T-helper 17 cell (primary cell): ENCODE data around the gene CCT8. TPM values are rescaled to one million over a fixed set of nuclear protein-coding genes. Genes with fewer than 3 reads are reported as not detected.
"Not testable (repeated sequence)": the region's sequence is repeated elsewhere in the genome, so short reads cannot be mapped to it uniquely, and the experiment has no call there.

Experiments
- ATAC-seq: fragments of 150-1000 bp; cut with Tn5 transposase; 2 replicates; pipeline ENCODE4 v1.10.0; 2021; ENCODE audit warnings: mild to moderate bottlenecking, moderate library complexity
- DNase-seq, 3 donors: peaks; one replicate each; pipeline versions ENCODE4 v3.0.0 to v3.0.0-alpha.2; 2020 to 2021
- H3K9me3 ChIP-seq: one replicate; pipeline ENCODE4 v1.7.0; 2013; ENCODE audit warnings: low read length, mild to moderate bottlenecking; ENCODE audit not compliant: control insufficient read depth, poor library complexity, severe bottlenecking
- H3K27ac Mint-ChIP-seq: one replicate; pipeline ENCODE4 v1.8.0; 2022; ENCODE audit warnings: mild to moderate bottlenecking, moderate library complexity, mixed read lengths
- H3K27me3 Mint-ChIP-seq: one replicate; pipeline ENCODE4 v1.8.0; 2022; ENCODE audit warnings: mixed read lengths
- H3K36me3 Mint-ChIP-seq: one replicate; pipeline ENCODE4 v1.8.0; 2022; ENCODE audit warnings: low read depth, mixed read lengths
- H3K4me1 Mint-ChIP-seq: one replicate; pipeline ENCODE4 v1.8.0; 2022; ENCODE audit warnings: mild to moderate bottlenecking, mixed read lengths
- H3K4me3 Mint-ChIP-seq: one replicate; pipeline ENCODE4 v1.8.0; 2022; ENCODE audit warnings: mild to moderate bottlenecking, moderate library complexity, mixed read lengths
- total RNA-seq, 4 donors: library from RNA in 2 of 4; stranded (reverse) in 2 of 4; gene quantifications; one replicate each; pipeline ENCODE4 v1.2.3 and lab custom pipeline; 2022 to 2026

The CCT8 gene
- total RNA-seq, 2 donors from 2014 or later, result 90.3 to 109 TPM

GRCh38 chr21:29024474-29025327 is 48.7 kb downstream of the CCT8 start, which contains the start of gene USP16:
Gene USP16 (plus strand): TSS chr21:29024668. CDS start chr21:29027914, 3,246 bp downstream.
- ATAC-seq (peak; percentile 92), DNase-seq (peak; percentile 83 to 91 (median 86))
- H3K27ac Mint-ChIP-seq, result peak within 1 kb of the TSS; percentile 100
- peak within 1 kb of the TSS; percentile 98 for H3K4me3 Mint-ChIP-seq
- H3K9me3 ChIP-seq, result no peaks in the 10 kb centered on the region
- H3K4me1 Mint-ChIP-seq, result peaks cover 30% of the 10 kb centered on the region
- H3K36me3 Mint-ChIP-seq, result peaks cover 3% of the 10 kb centered on the region
- no peaks in the 10 kb centered on the region for H3K27me3 Mint-ChIP-seq

DNA sequence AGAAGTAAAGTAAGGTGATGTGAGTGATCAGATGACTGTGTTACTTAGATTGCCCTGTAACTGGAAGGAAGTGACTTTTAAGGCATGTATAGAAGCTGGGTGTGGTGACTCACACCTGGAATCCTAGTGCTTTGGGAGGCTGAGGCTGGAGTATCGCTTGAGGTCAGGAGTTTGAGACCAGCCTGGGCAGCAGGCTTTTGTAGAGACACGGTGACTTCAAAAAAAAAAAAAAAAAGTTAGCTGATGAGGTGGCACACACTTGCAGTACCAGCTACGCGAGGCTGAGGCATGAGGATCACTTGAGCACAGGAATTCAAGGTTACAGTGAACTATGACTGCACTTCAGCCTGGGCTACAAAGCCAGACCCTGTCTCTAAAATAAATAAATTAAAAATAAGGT is 51.3 kb downstream of the CCT8 start:
- H3K27ac Mint-ChIP-seq, result peak overlapping the region; percentile 100
- H3K4me1 Mint-ChIP-seq, result peaks cover 39% of the 10 kb centered on the region
- H3K4me3 Mint-ChIP-seq, result no peak overlapping the region
- H3K27me3 Mint-ChIP-seq, result no peaks in the 10 kb centered on the region
- ATAC-seq (no peak), DNase-seq (no peak)
- no peaks in the 10 kb centered on the region for H3K9me3 ChIP-seq
- H3K36me3 Mint-ChIP-seq, result peaks cover 6% of the 10 kb centered on the region

DNA sequence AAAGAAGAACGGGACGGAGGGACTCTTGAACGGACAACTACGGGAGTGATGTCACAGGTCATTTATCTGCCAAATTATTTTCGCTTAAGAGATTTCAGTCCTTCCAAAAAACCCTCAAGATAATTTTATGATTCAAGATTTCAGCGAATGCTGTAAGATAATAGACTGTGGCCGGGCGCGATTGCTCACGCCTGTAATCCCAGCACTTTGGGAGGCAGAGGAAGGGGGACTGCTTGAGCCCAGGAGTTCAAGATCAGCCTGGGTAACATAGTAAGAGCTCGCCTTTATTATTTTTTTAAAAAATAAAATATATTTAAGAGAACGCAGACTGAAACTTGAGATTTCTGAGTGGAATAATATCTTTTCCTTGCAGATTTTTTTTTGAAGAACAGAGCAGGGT is 54.9 kb downstream of the CCT8 start:
- ATAC-seq, result peak; percentile 16
- peaks cover 3% of the 10 kb centered on the region for H3K36me3 Mint-ChIP-seq

DNA sequence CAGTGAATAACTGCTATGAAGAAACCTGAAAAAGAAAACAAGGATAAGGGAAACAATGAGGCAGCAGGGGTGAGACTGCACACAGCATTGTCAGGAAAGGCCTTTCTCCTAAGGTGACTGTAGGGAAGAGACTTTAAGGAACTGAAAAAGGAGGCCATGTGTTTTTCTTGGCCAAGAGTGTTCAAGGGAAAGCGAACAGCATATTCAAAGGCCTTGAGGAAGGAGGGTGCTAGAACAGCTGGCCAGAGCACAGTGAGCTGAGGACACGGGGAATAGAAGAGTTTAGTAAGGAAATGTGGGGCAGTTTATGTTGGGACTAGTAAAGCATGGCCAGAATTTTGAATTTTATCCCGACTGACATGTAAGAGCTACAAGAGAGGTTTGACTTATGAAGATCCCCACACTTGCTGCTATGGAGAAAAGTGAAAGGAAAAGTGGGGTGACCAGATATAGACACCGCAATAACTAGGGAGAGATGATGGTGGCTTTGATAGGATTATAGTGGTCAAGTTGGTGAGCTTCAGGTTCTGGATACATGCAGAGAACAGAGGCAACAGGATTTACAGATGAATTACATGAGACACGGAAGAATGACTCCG is 55.7 kb downstream of the CCT8 start:
- Mint-ChIP-seq H3K27me3 (no peaks in the 10 kb centered on the region), H3K4me3 (peak overlapping the region; percentile 89), H3K36me3 (peaks cover 3% of the 10 kb centered on the region), H3K27ac (peak overlapping the region; percentile 95), H3K4me1 (peaks cover 22% of the 10 kb centered on the region)
- DNase-seq, result no peak
- no peaks in the 10 kb centered on the region for H3K9me3 ChIP-seq
- ATAC-seq, result no peak

More for the DNA sequence above, 54.9 kb downstream of the CCT8 start:
- Mint-ChIP-seq H3K27ac (peak overlapping the region; percentile 95), H3K4me1 (peaks cover 22% of the 10 kb centered on the region), H3K4me3 (peak overlapping the region; percentile 89), H3K27me3 (no peaks in the 10 kb centered on the region)
- no peaks in the 10 kb centered on the region for H3K9me3 ChIP-seq
- no peak for DNase-seq

DNA sequence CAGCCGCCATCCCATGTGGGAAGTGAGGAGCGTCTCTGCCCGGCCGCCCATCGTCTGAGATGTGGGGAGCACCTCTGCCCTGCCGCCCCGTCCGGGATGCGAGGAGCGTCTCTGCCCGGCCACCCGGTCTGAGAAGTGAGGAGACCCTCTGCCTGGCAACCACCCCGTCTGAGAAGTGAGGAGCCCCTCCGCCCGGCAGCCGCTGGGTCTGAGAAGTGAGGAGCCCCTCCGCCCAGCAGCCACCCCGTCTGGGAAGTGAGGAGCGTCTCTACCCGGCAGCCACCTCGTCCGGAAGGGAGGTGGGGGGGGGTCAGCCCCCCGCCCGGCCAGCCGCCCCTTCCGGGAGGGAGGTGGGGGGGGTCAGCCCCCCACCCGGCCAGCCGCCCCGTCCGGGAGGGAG is 62.2 kb downstream of the CCT8 start:
- H3K27me3 Mint-ChIP-seq, H3K27ac Mint-ChIP-seq, H3K36me3 Mint-ChIP-seq, DNase-seq, ATAC-seq, H3K4me3 Mint-ChIP-seq, H3K9me3 ChIP-seq, H3K4me1 Mint-ChIP-seq: not testable (repeated sequence)

DNA sequence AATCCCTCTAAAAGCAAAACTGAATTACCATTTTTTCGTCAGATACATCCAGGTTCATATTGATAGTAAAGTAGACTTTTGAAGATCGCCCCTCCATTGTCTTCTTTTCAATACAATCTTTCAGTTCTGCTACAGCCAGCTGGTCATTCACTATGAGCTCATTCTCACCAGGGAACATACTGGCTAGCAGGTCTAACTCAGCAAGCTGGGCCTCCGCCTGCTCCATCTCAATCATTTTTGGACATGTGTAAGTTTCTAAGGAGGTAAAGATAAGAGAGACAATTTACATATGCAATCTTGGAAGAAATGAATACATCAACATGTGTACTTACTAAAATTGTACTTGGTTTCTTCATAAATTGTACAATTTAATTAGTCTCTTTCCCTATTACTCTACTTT is 65.1 kb downstream of the CCT8 start:
- Mint-ChIP-seq H3K36me3 (no peaks in the 10 kb centered on the region), H3K27ac (no peak overlapping the region), H3K4me3 (no peak overlapping the region), H3K4me1 (no peaks in the 10 kb centered on the region), H3K27me3 (no peaks in the 10 kb centered on the region)
- ATAC-seq (no peak), DNase-seq (no peak)
- no peaks in the 10 kb centered on the region for H3K9me3 ChIP-seq

- ATAC-seq (no peak), DNase-seq (no peak)
- H3K4me3 Mint-ChIP-seq, result no peak overlapping the region
- no peaks in the 10 kb centered on the region for H3K36me3 Mint-ChIP-seq
- H3K4me1 Mint-ChIP-seq, result peaks cover under 1% of the 10 kb centered on the region
- H3K27ac Mint-ChIP-seq, result no peak overlapping the region
- no peaks in the 10 kb centered on the region for H3K27me3 Mint-ChIP-seq
- H3K9me3 ChIP-seq, result no peaks in the 10 kb centered on the region
Measured at GRCh38 chr21:29007810-29008209, 65.6 kb downstream of the CCT8 start.

DNA sequence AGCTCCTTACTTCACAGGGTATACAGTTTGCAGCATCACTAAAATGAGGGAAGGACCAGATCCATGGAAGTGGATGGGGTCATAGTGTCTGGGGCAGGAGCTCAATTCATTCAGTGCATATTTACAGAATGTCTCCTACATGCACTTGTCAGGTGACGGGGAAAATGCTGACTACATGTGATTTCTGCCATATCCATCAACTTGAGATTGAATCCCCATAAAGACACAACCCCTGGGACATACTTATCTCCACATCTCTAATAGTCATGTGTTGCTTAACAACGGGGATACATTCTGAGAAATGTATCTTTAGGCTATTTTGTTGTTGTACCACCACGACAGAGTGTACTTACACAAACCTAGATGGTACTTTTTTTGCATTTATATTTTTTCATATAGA is 66.3 kb downstream of the CCT8 start:
- H3K27ac Mint-ChIP-seq, result peak overlapping the region; percentile 21
- H3K27me3 Mint-ChIP-seq, result no peaks in the 10 kb centered on the region

More for the DNA sequence above, 66.3 kb downstream of the CCT8 start:
- Mint-ChIP-seq H3K4me3 (no peak overlapping the region), H3K4me1 (peaks cover 4% of the 10 kb centered on the region), H3K36me3 (no peaks in the 10 kb centered on the region)
- DNase-seq, result no peak
- ATAC-seq, result no peak
- no peaks in the 10 kb centered on the region for H3K9me3 ChIP-seq

Other genes with a start within 250 kb of the CCT8 start
- 10 to 100 TPM; 24.2 to 30.0 TPM for gene LTN1, start 80.8 kb downstream of the CCT8 start, total RNA-seq
- 1 to 10 TPM; 4.1 to 4.7 TPM for gene RWDD2B, start 54.3 kb downstream of the CCT8 start, total RNA-seq
- gene USP16, start 49.0 kb downstream of the CCT8 start, total RNA-seq, result 10 to 100 TPM; 65.5 to 75.3 TPM
- gene MAP3K7CL, start 57.0 kb upstream of the CCT8 start, total RNA-seq, result 10 to 100 TPM; 11.6 to 85.3 TPM
- 10 to 100 TPM; 55.6 to 64.2 TPM for gene BACH1, start 225.3 kb upstream of the CCT8 start, total RNA-seq